H1 (cell line): ENCODE data around the gene ZNF526. TPM values are rescaled to one million over a fixed set of nuclear protein-coding genes. Genes with fewer than 3 reads are reported as not detected.

ENCODE experiments used
- CTCF ChIA-PET: fragments of 300-600 bp; sonication (Branson Sonifier 250); formaldehyde crosslinking; loops from one replicate; lab custom pipeline; 2021; ENCODE audit not compliant: partially characterized antibody; lab: Charles Lee
- POLR2A ChIA-PET: fragments of 300-600 bp; sonication (Branson Sonifier 250); formaldehyde crosslinking; loops from one replicate; lab custom pipeline; 2021; ENCODE audit warnings: inconsistent platforms; ENCODE audit not compliant: partially characterized antibody; lab: Charles Lee
- DNase-seq, 2 experiments: peaks; one replicate each; pipeline versions ENCODE4 v3.0.0 to v3.0.0-alpha.2; 2010 to 2022; ENCODE audit warnings: low spot score in 2 of 2, low read depth in 1 of 2, mixed read lengths in 1 of 2
- FAIRE-seq: peaks from 2 replicates; lab custom pipeline; 2011; peaks lifted over from hg19 to GRCh38; lab: Jason Lieb, UNC
- H2AFZ ChIP-seq: 2 replicates; pipeline ENCODE4 v1.8.1; 2012; ENCODE audit warnings: low read length, inconsistent platforms
- H2AK5ac ChIP-seq: 2 replicates; pipeline ENCODE4 v1.6.1; 2013; ENCODE audit warnings: low read depth, low read length
- H2BK120ac ChIP-seq: replicated peaks from 2 replicates; pipeline ENCODE3; 2013; ENCODE audit warnings: low read depth, low read length, inconsistent platforms
- H2BK12ac ChIP-seq: 2 replicates; pipeline ENCODE4 v1.6.1; 2013; ENCODE audit warnings: low read depth, low read length
- H2BK15ac ChIP-seq: 2 replicates; pipeline ENCODE4 v1.6.1; 2013; ENCODE audit warnings: low read length
- H2BK20ac ChIP-seq: 2 replicates; pipeline ENCODE4 v1.6.1; 2013; ENCODE audit warnings: low read length
- H2BK5ac ChIP-seq: 2 replicates; pipeline ENCODE4 v1.6.1; 2013; ENCODE audit warnings: low read depth, low read length
- H3K14ac ChIP-seq: 2 replicates; pipeline ENCODE4 v1.6.1; 2013; ENCODE audit warnings: inconsistent platforms; ENCODE audit not compliant: insufficient read length
- H3K18ac ChIP-seq: 2 replicates; pipeline ENCODE4 v1.6.1; 2013; ENCODE audit warnings: low read length; ENCODE audit errors: extremely low read depth
- H3K23ac ChIP-seq: 2 replicates; pipeline ENCODE4 v1.6.1; 2013; ENCODE audit warnings: inconsistent platforms; ENCODE audit not compliant: insufficient read length
- H3K23me2 ChIP-seq: 2 replicates; pipeline ENCODE4 v1.6.1; 2013; ENCODE audit warnings: low read depth, low read length
- H3K27ac ChIP-seq: 2 replicates; pipeline ENCODE4 v1.6.1; 2011; ENCODE audit warnings: low read depth, low read length, inconsistent platforms
- H3K27me3 ChIP-seq, 4 experiments: replicated peaks in 1 of 4; 1 replicate in 1 of 4; 2 replicates in 3 of 4; pipeline versions ENCODE4 v1.6.1 to v1.8.1; 2011 to 2013; ENCODE audit warnings: low read length in 3 of 4, mild to moderate bottlenecking in 3 of 4, inconsistent platforms in 2 of 4, mixed read lengths in 2 of 4, moderate library complexity in 1 of 4; ENCODE audit not compliant: control insufficient read depth in 3 of 4, insufficient read depth in 3 of 4; ENCODE audit errors: extremely low read depth in 1 of 4
- H3K36me3 ChIP-seq, 4 experiments: 2 replicates each; pipeline versions ENCODE4 v1.6.1 to v1.8.1; 2011 to 2013; ENCODE audit warnings: mild to moderate bottlenecking in 4 of 4, low read length in 3 of 4, moderate library complexity in 2 of 4, control low read depth in 1 of 4, inconsistent platforms in 1 of 4; ENCODE audit not compliant: insufficient read depth in 4 of 4, control insufficient read depth in 2 of 4
- H3K4ac ChIP-seq: replicated peaks from 2 replicates; pipeline ENCODE3; 2013; ENCODE audit warnings: low read length, low read depth, mixed read lengths, inconsistent platforms; ENCODE audit not compliant: insufficient read length
- H3K4me1 ChIP-seq, 4 experiments: replicated peaks in 1 of 4; 1 replicate in 1 of 4; 2 replicates in 3 of 4; pipeline versions ENCODE4 v1.6.1 to v1.8.1; 2011 to 2013; ENCODE audit warnings: low read length in 3 of 4, inconsistent platforms in 2 of 4, mixed read lengths in 1 of 4; ENCODE audit not compliant: insufficient read depth in 4 of 4, control insufficient read depth in 3 of 4
- H3K4me2 ChIP-seq, 2 experiments: 2 replicates each; pipeline versions ENCODE4 v1.6.1 to v1.8.1; 2011 to 2013; ENCODE audit warnings: low read depth in 2 of 2, low read length in 2 of 2, control low read depth in 1 of 2, inconsistent platforms in 1 of 2, mild to moderate bottlenecking in 1 of 2; ENCODE audit not compliant: insufficient read depth in 1 of 2
- H3K4me3 ChIP-seq, 4 experiments: fragments of 200-600, 300-600 bp in 1 of 4; sonication (generic), shearing (Covaris generic), sonication (Bioruptor Twin) in 1 of 4; 2 replicates each; pipeline versions ENCODE4 v1.5.1 to v1.8.1; 2011 to 2016; ENCODE audit warnings: low read length in 4 of 4, low read depth in 3 of 4, control low read depth in 2 of 4, inconsistent platforms in 2 of 4, mild to moderate bottlenecking in 2 of 4, mixed read lengths in 1 of 4, moderate library complexity in 1 of 4; ENCODE audit not compliant: insufficient read depth in 2 of 4; ENCODE audit errors: extremely low read depth in 1 of 4
- H3K56ac ChIP-seq: replicated peaks from 2 replicates; pipeline ENCODE3; 2013; ENCODE audit warnings: low read depth, mild to moderate bottlenecking, mixed read lengths, low read length, inconsistent platforms; ENCODE audit not compliant: insufficient read length
- H3K79me1 ChIP-seq: 2 replicates; pipeline ENCODE4 v1.6.1; 2013; ENCODE audit warnings: low read depth, low read length, control low read depth
- H3K79me2 ChIP-seq, 2 experiments: 2 replicates each; pipeline versions ENCODE4 v1.6.1 to v1.8.1; 2012 to 2013; ENCODE audit warnings: low read length in 2 of 2, mild to moderate bottlenecking in 2 of 2, inconsistent platforms in 1 of 2; ENCODE audit not compliant: insufficient read depth in 2 of 2, control insufficient read depth in 1 of 2
- H3K9ac ChIP-seq, 4 experiments: replicated peaks in 1 of 4; 1 replicate in 1 of 4; 2 replicates in 3 of 4; pipeline versions ENCODE4 v1.6.1 to v1.8.1; 2011 to 2013; ENCODE audit warnings: low read depth in 3 of 4, low read length in 3 of 4, control low read depth in 2 of 4, mild to moderate bottlenecking in 2 of 4, moderate library complexity in 2 of 4, inconsistent platforms in 1 of 4; ENCODE audit errors: extremely low read depth in 1 of 4
- H3K9me3 ChIP-seq, 2 experiments: 2 replicates each; pipeline versions ENCODE4 v1.6.1 to v1.8.1; 2012 to 2013; ENCODE audit warnings: mild to moderate bottlenecking in 2 of 2, moderate library complexity in 2 of 2, control low read depth in 1 of 2, inconsistent platforms in 1 of 2, low read depth in 1 of 2, low read length in 1 of 2, mixed read lengths in 1 of 2; ENCODE audit not compliant: insufficient read depth in 2 of 2
- H4K20me1 ChIP-seq, 2 experiments: replicated peaks in 1 of 2; 2 replicates each; pipeline versions ENCODE3 to v1.8.1; 2011 to 2013; ENCODE audit warnings: inconsistent platforms in 2 of 2, low read length in 2 of 2, mild to moderate bottlenecking in 1 of 2; ENCODE audit not compliant: insufficient read depth in 2 of 2, control insufficient read depth in 1 of 2
- H4K5ac ChIP-seq: 2 replicates; pipeline ENCODE4 v1.6.1; 2013; ENCODE audit warnings: low read length, low read depth, mixed read lengths, inconsistent platforms; ENCODE audit not compliant: insufficient read length
- H4K8ac ChIP-seq: 2 replicates; pipeline ENCODE4 v1.8.0; 2013; ENCODE audit warnings: mild to moderate bottlenecking, moderate library complexity, low read length, inconsistent platforms; ENCODE audit not compliant: insufficient read depth; ENCODE audit errors: extremely low read depth
- H4K91ac ChIP-seq: replicated peaks from 2 replicates; pipeline ENCODE3; 2013; ENCODE audit warnings: low read length, mixed read lengths, inconsistent platforms; ENCODE audit not compliant: insufficient read length
- BCL11A ChIP-seq, 2 experiments: IDR thresholded peaks; one replicate each; pipeline ENCODE4 v1.6.1; 2011; ENCODE audit warnings: low read depth in 2 of 2, low read length in 2 of 2, mild to moderate bottlenecking in 2 of 2
- CBX8 ChIP-seq: fragments of 300-800, 300-1000 bp; sonication (generic); IDR thresholded peaks from 2 replicates; pipeline ENCODE4 v1.7.1; 2016; ENCODE audit warnings: low read depth, low read length, borderline replicate concordance
- EZH2 ChIP-seq: fragments of 200-600 bp; sonication (generic); IDR thresholded peaks from 2 replicates; pipeline ENCODE4 v1.7.1; 2012; ENCODE audit warnings: low read depth, mild to moderate bottlenecking, moderate library complexity, low read length, inconsistent platforms; ENCODE audit not compliant: severe bottlenecking
- KDM1A ChIP-seq: fragments of 200-600, 300-600 bp; sonication (generic); IDR thresholded peaks from 2 replicates; pipeline ENCODE4 v1.7.1; 2016; ENCODE audit warnings: mild to moderate bottlenecking, low read length, borderline replicate concordance
- MAX ChIP-seq: IDR thresholded peaks from 2 replicates; pipeline ENCODE4 v1.6.1; 2012; ENCODE audit warnings: inconsistent platforms
- RBBP5 ChIP-seq: IDR thresholded peaks from 2 replicates; pipeline ENCODE4 v1.7.1; 2012; ENCODE audit warnings: low read depth, mild to moderate bottlenecking, inconsistent platforms, low read length, moderate library complexity, borderline replicate concordance
- RNF2 ChIP-seq: fragments of 200-900, 300-1000 bp; sonication (generic); IDR thresholded peaks from 2 replicates; pipeline ENCODE4 v1.7.1; 2016; ENCODE audit warnings: borderline replicate concordance, low read depth, mild to moderate bottlenecking, antibody characterized with exemption, low read length; ENCODE audit not compliant: poor library complexity, severe bottlenecking; ENCODE audit errors: missing control alignments
- SP1 ChIP-seq: IDR thresholded peaks from 2 replicates; pipeline ENCODE4 v1.6.1; 2011; ENCODE audit warnings: low read depth, low read length
- TAF7 ChIP-seq: optimal IDR thresholded peaks from 2 replicates; pipeline ENCODE3; 2011; ENCODE audit warnings: low read depth, mild to moderate bottlenecking, inconsistent platforms, low read length, moderate library complexity, borderline replicate concordance
- WGBS, 2 experiments: shearing (Covaris generic) in 1 of 2; methylation state at CpG; one replicate each; pipeline versions ENCODE4 v1.1.6 to v1.1.7; 2013 to 2015; ENCODE audit warnings: low lambda C conversion rate in 2 of 2, mixed read lengths in 2 of 2, inconsistent platforms in 1 of 2, low coverage in 1 of 2, missing lambda C conversion rate in 1 of 2; ENCODE audit not compliant: insufficient replicate concordance in 2 of 2, insufficient coverage in 1 of 2, insufficient read length in 1 of 2; ENCODE audit errors: extremely low coverage in 1 of 2, missing lambda C conversion rate in 1 of 2; 5-methylcytosine and 5-hydroxymethylcytosine counted together
- polyA plus RNA-seq, 7 experiments: library from polyadenylated mRNA; depleted of rRNA in 3 of 7; stranded (reverse) in 5 of 7; unstranded in 2 of 7; fragments of >200 nt in 5 of 7; fragments of 200-250 nt in 2 of 7; gene quantifications; 1 replicate in 5 of 7; 2 replicates in 1 of 7; 4 replicates in 1 of 7; pipeline versions ENCODE4 v1.2.1 to v1.2.3, GENCODE V29; 2011 to 2013; ENCODE audit warnings: missing spikeins in 2 of 7, mixed read lengths in 2 of 7
- total RNA-seq: library from RNA; stranded (reverse); fragmentation: NEBNext Ultra II Directional; extraction: Animal tissue kit (Norgen Biotek cat#: 25700); gene quantifications from 2 replicates; pipeline ENCODE4 v1.2.1, GENCODE V29; 2021

ZNF526 gene
- total and polyA plus RNA-seq, 2 of the 8 experiments (the other 6 are each of a cell fraction or from before 2014, with no cell fraction given) = 8.4 to 14.1 TPM

GRCh38 chr19:42254850-42255765 lies 35.0 kb downstream of the ZNF526 start, which contains the start of gene ERF:
TSS of gene ERF (minus strand) at chr19:42255128. CDS start at chr19:42254999, 129 bp downstream.
- Histone ChIP-seq H3K79me2 (peaks cover 4 to 30% of the 10 kb centered on the region in 2 experiments; a peak in 3 of 4 replicates), H4K5ac (peak within 1 kb of the TSS; percentile 93), H2AK5ac (no peak within 1 kb of the TSS), H3K4ac (peak within 1 kb of the TSS; percentile 85), H3K9me3 (no peaks in the 10 kb centered on the region), H4K91ac (peak within 1 kb of the TSS; percentile 91), H3K27ac (peak within 1 kb of the TSS; percentile 89), H2BK15ac (no peak within 1 kb of the TSS), H2AFZ (no peak within 1 kb of the TSS), H2BK20ac (no peak within 1 kb of the TSS; the same call in 1 of the 2 replicates), H2BK12ac (0 out of 2 replicates have a peak within 1 kb of the TSS, but pooled peaks have one; percentile 39), H3K18ac (peak within 1 kb of the TSS; percentile 76), H3K23me2 (peaks cover 13% of the 10 kb centered on the region; the same call in 1 of the 2 replicates), H3K4me3 (peak within 1 kb of the TSS; percentile 71 to 99 (median 78)), H3K9ac (peak within 1 kb of the TSS; percentile 71 to 81 (median 77)), H3K56ac (peak within 1 kb of the TSS; percentile 86), H4K20me1 (peaks cover 3 to 12% of the 10 kb centered on the region in 2 experiments), H2BK5ac (peak within 1 kb of the TSS; percentile 81; the same call in 1 of the 2 replicates), H3K36me3 (peaks cover 0 to 2% (median under 1%) of the 10 kb centered on the region in 4 experiments; a peak in 2 of 8 replicates), H3K14ac (no peak within 1 kb of the TSS), H2BK120ac (no peak within 1 kb of the TSS), H4K8ac (peak within 1 kb of the TSS; percentile 39), H3K27me3 (peaks cover 0 to 3% (median 2%) of the 10 kb centered on the region in 4 experiments; a peak in 2 of 7 replicates), H3K4me1 (peaks cover 11 to 29% (median 21%) of the 10 kb centered on the region in 4 experiments), H3K4me2 (peak within 1 kb of the TSS; percentile 87 to 97), H3K79me1 (peaks cover 11% of the 10 kb centered on the region), H3K23ac (no peak within 1 kb of the TSS)
- DNase-seq (peak in 1 of 2 experiments; percentile 94), FAIRE-seq (no peak)
- ChIA-PET CTCF (interaction anchor here (0.5 to 9.1 kb wide), 4 partner anchors 8 to 75 kb away, joined by 3 to 75 read pairs (median 30); no protein-coding TSS in a partner anchor), POLR2A (interaction anchor here (1.1 to 2.1 kb wide), 6 partner anchors 8 to 27 kb away, joined by 4 to 14 read pairs (median 8); no protein-coding TSS in a partner anchor)
- 0% methylated on average over 11 of the region's 75 CpGs; no CpG with 5 or more reads in 1 of the 2 experiments for WGBS, 2 experiments
- TF ChIP-seq SP1 = no peak
- TF ChIP-seq MAX = 0 out of 2 replicates have a peak, but pooled peaks have one; percentile 17
- TF ChIP-seq RNF2 = no peak
- no peak for TF ChIP-seq CBX8
- no peak for TF ChIP-seq KDM1A
- TF ChIP-seq EZH2 = no peak
- no peak for TF ChIP-seq BCL11A (IDR thresholded peaks at IDR 0.05; ENCODE audit: low read depth in 2 of 2, low read length in 2 of 2)
- TF ChIP-seq RBBP5 = no peak
- peak; percentile 51 for TF ChIP-seq TAF7
